Suprapubic skin (tissue), 4 donors: ENCODE results near the gene NCAPG.

ENCODE experiments used
- POLR2A ChIP-seq, 2 donors: fragments of 450-650 bp; IDR thresholded peaks; one replicate each; pipeline ENCODE4 v1.6.1; 2017; ENCODE audit warnings: antibody characterized with exemption in 2 of 2, mild to moderate bottlenecking in 2 of 2, moderate library complexity in 2 of 2
- POLR2AphosphoS5 ChIP-seq, 3 donors: sonication (generic); formaldehyde crosslinking; IDR thresholded peaks; one replicate each; pipeline ENCODE4 v1.6.1; 2017; ENCODE audit warnings: antibody characterized with exemption in 3 of 3
- TF ChIP-seq, protein P1 (sequence below), 2 donors: fragments of 200-600 bp in 1 of 2; fragments of 450-650 bp in 1 of 2; sonication (generic) in 1 of 2; IDR thresholded peaks; one replicate each; pipeline ENCODE4 v1.5.1; 2016 to 2019; ENCODE audit warnings: antibody characterized with exemption in 2 of 2, mild to moderate bottlenecking in 1 of 2, moderate library complexity in 1 of 2

DNA sequence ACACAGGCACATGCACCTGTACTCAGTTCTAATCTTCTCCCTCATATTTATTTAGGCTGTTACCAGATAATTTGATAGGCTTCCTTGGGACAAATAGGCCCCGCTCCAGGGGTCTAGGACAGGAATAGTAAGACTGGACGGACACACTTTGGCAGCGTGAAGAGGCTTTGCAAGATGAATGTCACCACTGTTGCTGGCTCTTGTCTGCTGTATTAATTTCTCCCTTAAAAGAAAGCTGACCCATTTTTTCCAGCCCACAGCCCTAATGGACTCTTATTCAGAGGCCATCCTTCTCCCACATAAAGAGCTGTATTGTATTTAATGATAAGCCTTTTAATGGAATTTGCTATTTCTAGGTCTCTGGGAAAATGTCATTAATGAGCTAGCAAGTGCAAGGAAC, 47.4 kb upstream of the NCAPG start:
- no peak for TF ChIP-seq POLR2A (IDR thresholded peaks at IDR 0.05)
- TF ChIP-seq, protein P1, sequence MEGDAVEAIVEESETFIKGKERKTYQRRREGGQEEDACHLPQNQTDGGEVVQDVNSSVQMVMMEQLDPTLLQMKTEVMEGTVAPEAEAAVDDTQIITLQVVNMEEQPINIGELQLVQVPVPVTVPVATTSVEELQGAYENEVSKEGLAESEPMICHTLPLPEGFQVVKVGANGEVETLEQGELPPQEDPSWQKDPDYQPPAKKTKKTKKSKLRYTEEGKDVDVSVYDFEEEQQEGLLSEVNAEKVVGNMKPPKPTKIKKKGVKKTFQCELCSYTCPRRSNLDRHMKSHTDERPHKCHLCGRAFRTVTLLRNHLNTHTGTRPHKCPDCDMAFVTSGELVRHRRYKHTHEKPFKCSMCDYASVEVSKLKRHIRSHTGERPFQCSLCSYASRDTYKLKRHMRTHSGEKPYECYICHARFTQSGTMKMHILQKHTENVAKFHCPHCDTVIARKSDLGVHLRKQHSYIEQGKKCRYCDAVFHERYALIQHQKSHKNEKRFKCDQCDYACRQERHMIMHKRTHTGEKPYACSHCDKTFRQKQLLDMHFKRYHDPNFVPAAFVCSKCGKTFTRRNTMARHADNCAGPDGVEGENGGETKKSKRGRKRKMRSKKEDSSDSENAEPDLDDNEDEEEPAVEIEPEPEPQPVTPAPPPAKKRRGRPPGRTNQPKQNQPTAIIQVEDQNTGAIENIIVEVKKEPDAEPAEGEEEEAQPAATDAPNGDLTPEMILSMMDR (IDR thresholded peaks at IDR 0.05) = no peak
- no peak for TF ChIP-seq POLR2AphosphoS5 (IDR thresholded peaks at IDR 0.05)
